K562 (cell line): Measurements from ENCODE around the gene TTBK1. TPM values are rescaled to one million over a fixed set of nuclear protein-coding genes. Genes with fewer than 3 reads are reported as not detected.

Experiments
- CBFA2T2 ChIP-seq: fragments of 450-650 bp; conservative IDR thresholded peaks from 2 replicates; pipeline ENCODE4 v1.6.1; 2017; ENCODE audit warnings: mild to moderate bottlenecking
- CBX2 ChIP-seq: fragments of 200-600 bp; sonication (generic); IDR thresholded peaks from one replicate; pipeline ENCODE4 v1.6.1; 2012; ENCODE audit warnings: mild to moderate bottlenecking, low read length, inconsistent platforms; ENCODE audit not compliant: insufficient read depth, poor library complexity, severe bottlenecking
- HDAC6 ChIP-seq: IDR thresholded peaks from 2 replicates; pipeline ENCODE4 v1.6.1; 2012; ENCODE audit warnings: low read depth, mild to moderate bottlenecking, control low read depth, inconsistent platforms, low read length, moderate library complexity
- HMGN3 ChIP-seq: IDR thresholded peaks from 2 replicates; pipeline ENCODE4 v1.6.1; 2011; ENCODE audit warnings: borderline replicate concordance, low read depth, mild to moderate bottlenecking, mixed read lengths, low read length; ENCODE audit not compliant: insufficient read length; ENCODE audit errors: extremely low read depth
- NCOR1 ChIP-seq: fragments of 450-650 bp; IDR thresholded peaks from 2 replicates; pipeline ENCODE4 v1.6.1; 2016; ENCODE audit warnings: mild to moderate bottlenecking, moderate library complexity
- POU5F1 ChIP-seq: fragments of 150-350 bp; IDR thresholded peaks from 2 replicates; pipeline ENCODE4 v1.6.1; 2014; ENCODE audit warnings: borderline replicate concordance, low read length, low read depth, mild to moderate bottlenecking; ENCODE audit not compliant: partially characterized antibody
- RBM15 ChIP-seq: fragments of 200-400 bp; formaldehyde crosslinking; IDR thresholded peaks from 2 replicates; pipeline ENCODE4 v1.6.1; 2018; ENCODE audit warnings: mild to moderate bottlenecking, low read length, moderate library complexity; ENCODE audit not compliant: insufficient read depth
- RNF2 ChIP-seq: sonication (generic); IDR thresholded peaks from 2 replicates; pipeline ENCODE4 v1.6.1; 2016
- SREBF2 ChIP-seq: sonication (generic); formaldehyde crosslinking; IDR thresholded peaks from 2 replicates; pipeline ENCODE4 v1.4.0; 2020; ENCODE audit warnings: mild to moderate bottlenecking, missing genetic modification reagents
- TSC22D4 ChIP-seq: fragments of 450-650 bp; IDR thresholded peaks from 2 replicates; pipeline ENCODE4 v1.6.1; 2016; ENCODE audit warnings: missing genetic modification characterization, missing biosample characterization, control low read depth
- ZBED1 ChIP-seq: IDR thresholded peaks from 2 replicates; pipeline ENCODE4 v1.6.1; 2014
- ZNF23 ChIP-seq: fragments of 250-450 bp; sonication (Bioruptor Pico); IDR thresholded peaks from 2 replicates; pipeline ENCODE4 v1.4.0; 2020; ENCODE audit warnings: mild to moderate bottlenecking
- ZNF316 ChIP-seq: fragments of 450-650 bp; IDR thresholded peaks from 2 replicates; pipeline ENCODE4 v1.6.1; 2016
- ZNF444 ChIP-seq: fragments of 250-450 bp; sonication (Bioruptor Pico); IDR thresholded peaks from 2 replicates; pipeline ENCODE4 v1.4.0; 2020; ENCODE audit warnings: mild to moderate bottlenecking, moderate library complexity
- ZSCAN32 ChIP-seq: fragments of 450-650 bp; formaldehyde crosslinking; IDR thresholded peaks from 2 replicates; pipeline ENCODE4 v1.4.0; 2020; ENCODE audit warnings: mild to moderate bottlenecking, moderate library complexity
- polyA plus RNA-seq, 8 experiments: library from polyadenylated mRNA; depleted of rRNA in 4 of 8; stranded (reverse) in 5 of 8; unstranded in 3 of 8; fragments of >200 nt; fragmentation: Nextera tagmentation in 2 of 8; fragmentation: Illumina TruSeq in 1 of 8; extraction: Ambion mirVana in 2 of 8; extraction: Trizol in 1 of 8; gene quantifications; 2 replicates each; pipeline versions ENCODE4 v1.2.1 to v1.2.3, GENCODE V29; 2011 to 2014; ENCODE audit warnings: inconsistent platforms in 1 of 8, missing spikeins in 1 of 8
- total RNA-seq, 7 experiments: library from RNA; depleted of rRNA in 6 of 7; stranded (reverse); fragments of >200 nt in 6 of 7; fragmentation: Illumina TruSeq in 2 of 7; extraction: Trizol in 2 of 7; gene quantifications; 2 replicates each; pipeline versions ENCODE4 v1.2.1 to v1.2.3, GENCODE V29; 2011 to 2021; ENCODE audit warnings: low replicate concordance in 1 of 7
- TF ChIP-seq, protein P1 (sequence below): fragments of 200-600 bp; sonication (generic); IDR thresholded peaks from one replicate; pipeline ENCODE4 v1.6.1; 2012; ENCODE audit warnings: mild to moderate bottlenecking, low read depth, low read length, inconsistent platforms
- TF ChIP-seq, protein P2 (sequence below): fragments of 250-450 bp; sonication (Bioruptor Pico); IDR thresholded peaks from 2 replicates; pipeline ENCODE4 v1.8.0; 2021; ENCODE audit warnings: moderate library complexity, mild to moderate bottlenecking, inconsistent platforms

TTBK1 gene
- total and polyA plus RNA-seq, 9 of the 15 experiments (the other 6 are each of a cell fraction or from before 2014, with no cell fraction given) = not detected

DNA sequence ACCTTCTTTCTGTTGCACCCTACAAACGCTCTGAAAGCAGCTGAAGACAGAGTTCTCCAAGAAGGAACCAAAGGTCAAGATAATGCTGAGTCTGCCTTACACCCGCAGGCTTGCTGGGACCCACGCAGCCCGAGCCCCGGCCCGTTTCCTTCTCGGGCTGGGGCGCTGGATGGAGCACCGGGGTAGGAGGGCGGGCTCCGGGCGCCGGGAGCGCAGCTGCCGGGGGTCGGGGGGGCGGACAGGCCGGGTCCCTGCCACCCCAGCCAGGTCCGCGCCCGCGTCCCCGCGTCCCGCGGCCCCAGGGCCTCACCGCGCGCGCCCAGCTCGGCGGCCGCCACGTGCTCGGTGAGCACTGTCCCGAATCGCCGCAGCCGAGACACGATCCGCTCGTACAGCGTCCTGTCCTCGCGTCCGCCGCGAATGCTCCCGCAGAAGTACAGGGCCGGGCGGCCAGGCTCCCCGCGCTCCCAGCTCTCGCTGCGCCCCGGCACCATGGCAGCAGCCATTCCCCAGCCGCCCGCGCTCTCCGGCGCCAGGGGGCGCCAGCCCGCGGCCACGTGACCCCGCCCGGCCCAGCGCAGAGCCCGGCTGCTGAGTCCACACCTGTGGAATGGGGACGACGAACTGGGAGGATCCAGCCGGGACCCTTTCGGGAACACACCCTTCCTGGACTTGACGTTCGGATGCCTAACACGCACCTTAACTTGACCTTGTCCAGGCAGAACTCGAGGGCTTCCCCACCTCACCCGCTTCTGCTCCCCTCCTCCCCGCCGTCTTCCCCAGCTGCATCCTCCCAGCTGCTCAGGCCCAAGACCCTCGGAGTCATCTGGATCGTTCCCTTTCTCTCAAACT lies 14.1 kb upstream of the TTBK1 start, which contains the start of gene DNPH1 (continued):
- no peak for TF ChIP-seq RBM15
- peak; percentile 63 for TF ChIP-seq HMGN3
- no peak for TF ChIP-seq ZSCAN32
- TF ChIP-seq, protein P1, sequence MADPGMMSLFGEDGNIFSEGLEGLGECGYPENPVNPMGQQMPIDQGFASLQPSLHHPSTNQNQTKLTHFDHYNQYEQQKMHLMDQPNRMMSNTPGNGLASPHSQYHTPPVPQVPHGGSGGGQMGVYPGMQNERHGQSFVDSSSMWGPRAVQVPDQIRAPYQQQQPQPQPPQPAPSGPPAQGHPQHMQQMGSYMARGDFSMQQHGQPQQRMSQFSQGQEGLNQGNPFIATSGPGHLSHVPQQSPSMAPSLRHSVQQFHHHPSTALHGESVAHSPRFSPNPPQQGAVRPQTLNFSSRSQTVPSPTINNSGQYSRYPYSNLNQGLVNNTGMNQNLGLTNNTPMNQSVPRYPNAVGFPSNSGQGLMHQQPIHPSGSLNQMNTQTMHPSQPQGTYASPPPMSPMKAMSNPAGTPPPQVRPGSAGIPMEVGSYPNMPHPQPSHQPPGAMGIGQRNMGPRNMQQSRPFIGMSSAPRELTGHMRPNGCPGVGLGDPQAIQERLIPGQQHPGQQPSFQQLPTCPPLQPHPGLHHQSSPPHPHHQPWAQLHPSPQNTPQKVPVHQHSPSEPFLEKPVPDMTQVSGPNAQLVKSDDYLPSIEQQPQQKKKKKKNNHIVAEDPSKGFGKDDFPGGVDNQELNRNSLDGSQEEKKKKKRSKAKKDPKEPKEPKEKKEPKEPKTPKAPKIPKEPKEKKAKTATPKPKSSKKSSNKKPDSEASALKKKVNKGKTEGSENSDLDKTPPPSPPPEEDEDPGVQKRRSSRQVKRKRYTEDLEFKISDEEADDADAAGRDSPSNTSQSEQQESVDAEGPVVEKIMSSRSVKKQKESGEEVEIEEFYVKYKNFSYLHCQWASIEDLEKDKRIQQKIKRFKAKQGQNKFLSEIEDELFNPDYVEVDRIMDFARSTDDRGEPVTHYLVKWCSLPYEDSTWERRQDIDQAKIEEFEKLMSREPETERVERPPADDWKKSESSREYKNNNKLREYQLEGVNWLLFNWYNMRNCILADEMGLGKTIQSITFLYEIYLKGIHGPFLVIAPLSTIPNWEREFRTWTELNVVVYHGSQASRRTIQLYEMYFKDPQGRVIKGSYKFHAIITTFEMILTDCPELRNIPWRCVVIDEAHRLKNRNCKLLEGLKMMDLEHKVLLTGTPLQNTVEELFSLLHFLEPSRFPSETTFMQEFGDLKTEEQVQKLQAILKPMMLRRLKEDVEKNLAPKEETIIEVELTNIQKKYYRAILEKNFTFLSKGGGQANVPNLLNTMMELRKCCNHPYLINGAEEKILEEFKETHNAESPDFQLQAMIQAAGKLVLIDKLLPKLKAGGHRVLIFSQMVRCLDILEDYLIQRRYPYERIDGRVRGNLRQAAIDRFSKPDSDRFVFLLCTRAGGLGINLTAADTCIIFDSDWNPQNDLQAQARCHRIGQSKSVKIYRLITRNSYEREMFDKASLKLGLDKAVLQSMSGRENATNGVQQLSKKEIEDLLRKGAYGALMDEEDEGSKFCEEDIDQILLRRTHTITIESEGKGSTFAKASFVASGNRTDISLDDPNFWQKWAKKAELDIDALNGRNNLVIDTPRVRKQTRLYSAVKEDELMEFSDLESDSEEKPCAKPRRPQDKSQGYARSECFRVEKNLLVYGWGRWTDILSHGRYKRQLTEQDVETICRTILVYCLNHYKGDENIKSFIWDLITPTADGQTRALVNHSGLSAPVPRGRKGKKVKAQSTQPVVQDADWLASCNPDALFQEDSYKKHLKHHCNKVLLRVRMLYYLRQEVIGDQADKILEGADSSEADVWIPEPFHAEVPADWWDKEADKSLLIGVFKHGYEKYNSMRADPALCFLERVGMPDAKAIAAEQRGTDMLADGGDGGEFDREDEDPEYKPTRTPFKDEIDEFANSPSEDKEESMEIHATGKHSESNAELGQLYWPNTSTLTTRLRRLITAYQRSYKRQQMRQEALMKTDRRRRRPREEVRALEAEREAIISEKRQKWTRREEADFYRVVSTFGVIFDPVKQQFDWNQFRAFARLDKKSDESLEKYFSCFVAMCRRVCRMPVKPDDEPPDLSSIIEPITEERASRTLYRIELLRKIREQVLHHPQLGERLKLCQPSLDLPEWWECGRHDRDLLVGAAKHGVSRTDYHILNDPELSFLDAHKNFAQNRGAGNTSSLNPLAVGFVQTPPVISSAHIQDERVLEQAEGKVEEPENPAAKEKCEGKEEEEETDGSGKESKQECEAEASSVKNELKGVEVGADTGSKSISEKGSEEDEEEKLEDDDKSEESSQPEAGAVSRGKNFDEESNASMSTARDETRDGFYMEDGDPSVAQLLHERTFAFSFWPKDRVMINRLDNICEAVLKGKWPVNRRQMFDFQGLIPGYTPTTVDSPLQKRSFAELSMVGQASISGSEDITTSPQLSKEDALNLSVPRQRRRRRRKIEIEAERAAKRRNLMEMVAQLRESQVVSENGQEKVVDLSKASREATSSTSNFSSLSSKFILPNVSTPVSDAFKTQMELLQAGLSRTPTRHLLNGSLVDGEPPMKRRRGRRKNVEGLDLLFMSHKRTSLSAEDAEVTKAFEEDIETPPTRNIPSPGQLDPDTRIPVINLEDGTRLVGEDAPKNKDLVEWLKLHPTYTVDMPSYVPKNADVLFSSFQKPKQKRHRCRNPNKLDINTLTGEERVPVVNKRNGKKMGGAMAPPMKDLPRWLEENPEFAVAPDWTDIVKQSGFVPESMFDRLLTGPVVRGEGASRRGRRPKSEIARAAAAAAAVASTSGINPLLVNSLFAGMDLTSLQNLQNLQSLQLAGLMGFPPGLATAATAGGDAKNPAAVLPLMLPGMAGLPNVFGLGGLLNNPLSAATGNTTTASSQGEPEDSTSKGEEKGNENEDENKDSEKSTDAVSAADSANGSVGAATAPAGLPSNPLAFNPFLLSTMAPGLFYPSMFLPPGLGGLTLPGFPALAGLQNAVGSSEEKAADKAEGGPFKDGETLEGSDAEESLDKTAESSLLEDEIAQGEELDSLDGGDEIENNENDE = no peak
- TF ChIP-seq POU5F1 = no peak
- no peak for TF ChIP-seq TSC22D4 (tag)
- TF ChIP-seq HDAC6 = no peak
- TF ChIP-seq, protein P2, sequence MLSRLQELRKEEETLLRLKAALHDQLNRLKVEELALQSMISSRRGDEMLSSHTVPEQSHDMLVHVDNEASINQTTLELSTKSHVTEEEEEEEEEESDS (CRISPR knock-in tag) = no peak
- TF ChIP-seq SREBF2 (CRISPR knock-in tag) = no peak
- no peak for TF ChIP-seq ZBED1
- TF ChIP-seq CBFA2T2 = peak; percentile 61
- TF ChIP-seq CBX2 = no peak
- no peak for TF ChIP-seq ZNF23 (CRISPR knock-in tag)
- TF ChIP-seq ZNF316 = peak; percentile 95
- no peak; the same call in 1 of the 2 replicates for TF ChIP-seq NCOR1
- TF ChIP-seq ZNF444 (CRISPR knock-in tag) = no peak
- TF ChIP-seq RNF2 = peak; percentile 57; the same call in 1 of the 2 replicates
